Measurements from ENCODE around the gene MESP1. TPM values are rescaled to one million over a fixed set of nuclear protein-coding genes. Genes with fewer than 3 reads are reported as not detected.

MESP1 gene
- total and polyA plus RNA-seq, 2 of the 13 experiments (the other 11 are each of a cell fraction or from before 2014, with no cell fraction given): not detected

DNA sequence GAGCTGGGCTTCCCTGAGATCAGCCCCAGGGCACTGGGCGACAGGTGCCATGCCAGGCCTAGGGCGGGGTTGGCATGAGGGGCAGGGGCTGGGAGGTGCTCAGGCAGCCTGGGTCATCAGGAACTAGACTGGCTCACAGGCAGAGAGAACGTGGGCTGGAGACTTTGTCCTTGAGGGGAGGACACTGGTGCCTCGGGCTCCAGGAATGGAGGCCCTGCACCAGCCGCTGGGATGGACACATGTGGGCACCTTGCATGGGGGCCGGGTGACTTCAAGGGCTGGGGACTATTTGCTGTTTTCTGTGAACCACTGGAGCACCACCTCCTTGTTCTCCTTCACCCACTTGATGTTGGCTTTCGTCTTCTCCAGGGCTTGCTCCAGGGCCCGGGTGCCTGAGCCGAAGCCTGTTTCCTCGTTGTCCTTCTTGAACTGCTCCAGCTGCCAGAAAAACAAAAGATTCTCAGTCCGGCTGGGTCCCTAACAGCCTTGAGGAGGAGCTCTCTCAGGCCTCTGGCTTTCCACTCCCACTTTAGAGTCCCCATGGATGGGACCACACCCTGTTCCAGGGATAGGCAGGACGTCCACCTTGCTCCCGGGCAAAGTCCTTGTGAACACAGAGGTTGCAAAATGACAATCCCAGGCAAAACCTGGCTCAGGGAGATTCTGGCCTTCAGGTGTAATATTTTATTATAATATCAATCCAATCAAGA is 34.2 kb upstream of the MESP1 start (continued):
- TF ChIP-seq AHDC1 (CRISPR knock-in tag; IDR thresholded peaks at IDR 0.05; ENCODE audit: borderline replicate concordance): no peak
- TF ChIP-seq ELF3 (CRISPR knock-in tag; IDR thresholded peaks at IDR 0.05): peak; percentile 45; the same call in 1 of the 2 replicates

GRCh38 chr15:89784686-89784960 is 33.6 kb upstream of the MESP1 start:
- no peaks in the 10 kb centered on the region for H3K9me3 ChIP-seq (ENCODE audit: low read length)
- CTCF ChIA-PET (ENCODE audit: low intra/inter-chr PET ratio, low total read pairs): no interaction called here
- H3K27ac ChIP-seq (ENCODE audit: extremely low read length, insufficient read depth, low read length): no peak overlapping the region
- H3K9ac ChIP-seq (ENCODE audit: insufficient read depth, low read depth, low read length): no peak overlapping the region
- DNase-seq (ENCODE audit: low spot score): no peak
- BruUV-seq (replicated peaks): no TSS peak
- no peak for ATAC-seq
- H3K4me2 ChIP-seq (ENCODE audit: low read depth, low read length): no peak overlapping the region
- 83% methylated on average over 1 of the region's 7 CpGs for WGBS (ENCODE audit: low lambda C conversion rate)
- no peaks in the 10 kb centered on the region for H3K27me3 ChIP-seq (ENCODE audit: control insufficient read depth in 1 of 2, insufficient read depth in 2 of 2, low read length in 2 of 2)
- H2AFZ ChIP-seq (ENCODE audit: low read length): no peak overlapping the region
- no peaks in the 10 kb centered on the region for H3K79me2 ChIP-seq (ENCODE audit: insufficient read depth, low read length)
- in situ Hi-C loops (cut with HindIII; ENCODE audit: extremely low pct_ligation_motif_present, low pct_unique_long_range_greater_than_20kb) (no loop called here), intact Hi-C loops (cut with micrococcal nuclease; ENCODE audit: unreplicated experiment) (no loop called here)
- no peaks in the 10 kb centered on the region; the same call in 1 of the 2 replicates for H4K20me1 ChIP-seq (ENCODE audit: insufficient read depth, low read length)
- H3K4me3 ChIP-seq (replicated peaks in 1 of 3; ENCODE audit: insufficient read depth in 1 of 3, low read depth in 2 of 3, low read length in 3 of 3): no peak overlapping the region
- no peak for FAIRE-seq
- peaks cover 63% of the 10 kb centered on the region for H3K4me1 ChIP-seq (ENCODE audit: insufficient read depth, low read length)
- POLR2A ChIA-PET: interaction anchor here (1.5 to 2.1 kb wide), 2 partner anchors 11 to 22 kb away, joined by 5 to 6 read pairs; no protein-coding TSS in a partner anchor
- peaks cover 5 to 31% of the 10 kb centered on the region in 2 experiments for H3K36me3 ChIP-seq (replicated peaks in 1 of 2; ENCODE audit: control insufficient read depth in 1 of 2, insufficient read depth in 2 of 2, low read length in 2 of 2)
- no peak for TF ChIP-seq MYNN (CRISPR knock-in tag; IDR thresholded peaks at IDR 0.05; ENCODE audit: low read depth)
- TF ChIP-seq ZNF800 (CRISPR knock-in tag; IDR thresholded peaks at IDR 0.05): no peak
- TF ChIP-seq ZNF503 (CRISPR knock-in tag; IDR thresholded peaks at IDR 0.05): no peak
- no peak for TF ChIP-seq SNRNP70 (IDR thresholded peaks at IDR 0.05; ENCODE audit: low read depth, low read length)
- TF ChIP-seq ZFP1 (CRISPR knock-in tag; IDR thresholded peaks at IDR 0.05): no peak
- TF ChIP-seq U2AF2 (IDR thresholded peaks at IDR 0.05; ENCODE audit: low read depth, low read length): no peak
- TF ChIP-seq SIN3A (IDR thresholded peaks at IDR 0.05; ENCODE audit: borderline replicate concordance, low read depth, low read length): no peak
- TF ChIP-seq, protein P1, sequence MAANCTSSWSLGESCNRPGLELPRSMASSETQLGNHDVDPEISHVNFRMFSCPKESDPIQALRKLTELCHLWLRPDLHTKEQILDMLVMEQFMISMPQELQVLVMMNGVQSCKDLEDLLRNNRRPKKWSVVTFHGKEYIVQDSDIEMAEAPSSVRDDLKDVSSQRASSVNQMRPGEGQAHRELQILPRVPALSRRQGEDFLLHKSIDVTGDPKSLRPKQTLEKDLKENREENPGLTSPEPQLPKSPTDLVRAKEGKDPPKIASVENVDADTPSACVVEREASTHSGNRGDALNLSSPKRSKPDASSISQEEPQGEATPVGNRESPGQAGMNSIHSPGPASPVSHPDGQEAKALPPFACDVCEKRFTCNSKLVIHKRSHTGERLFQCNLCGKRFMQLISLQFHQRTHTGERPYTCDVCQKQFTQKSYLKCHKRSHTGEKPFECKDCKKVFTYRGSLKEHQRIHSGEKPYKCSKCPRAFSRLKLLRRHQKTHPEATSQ (CRISPR knock-in tag; IDR thresholded peaks at IDR 0.05; ENCODE audit: borderline replicate concordance): no peak

Measured in HepG2 (cell line).